ENCODE data around the gene LRRTM4.
"Not testable (repeated sequence)": the region's sequence is repeated elsewhere in the genome, so short reads cannot be mapped to it uniquely, and the experiment has no call there.

Gene LRRTM4

GRCh38 chr2:76731157-76731556, 791.0 kb downstream of the LRRTM4 start:
- TF ChIP-seq, protein P1, sequence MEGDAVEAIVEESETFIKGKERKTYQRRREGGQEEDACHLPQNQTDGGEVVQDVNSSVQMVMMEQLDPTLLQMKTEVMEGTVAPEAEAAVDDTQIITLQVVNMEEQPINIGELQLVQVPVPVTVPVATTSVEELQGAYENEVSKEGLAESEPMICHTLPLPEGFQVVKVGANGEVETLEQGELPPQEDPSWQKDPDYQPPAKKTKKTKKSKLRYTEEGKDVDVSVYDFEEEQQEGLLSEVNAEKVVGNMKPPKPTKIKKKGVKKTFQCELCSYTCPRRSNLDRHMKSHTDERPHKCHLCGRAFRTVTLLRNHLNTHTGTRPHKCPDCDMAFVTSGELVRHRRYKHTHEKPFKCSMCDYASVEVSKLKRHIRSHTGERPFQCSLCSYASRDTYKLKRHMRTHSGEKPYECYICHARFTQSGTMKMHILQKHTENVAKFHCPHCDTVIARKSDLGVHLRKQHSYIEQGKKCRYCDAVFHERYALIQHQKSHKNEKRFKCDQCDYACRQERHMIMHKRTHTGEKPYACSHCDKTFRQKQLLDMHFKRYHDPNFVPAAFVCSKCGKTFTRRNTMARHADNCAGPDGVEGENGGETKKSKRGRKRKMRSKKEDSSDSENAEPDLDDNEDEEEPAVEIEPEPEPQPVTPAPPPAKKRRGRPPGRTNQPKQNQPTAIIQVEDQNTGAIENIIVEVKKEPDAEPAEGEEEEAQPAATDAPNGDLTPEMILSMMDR (IDR thresholded peaks at IDR 0.05; ENCODE audit: insufficient read depth, missing control alignments) = no peak
- FAIRE-seq = no peak
- no peak for DNase-seq (ENCODE audit: insufficient read length, low spot score)

GRCh38 chr2:76730021-76730420, 792.2 kb downstream of the LRRTM4 start:
- TF ChIP-seq, protein P1 (IDR thresholded peaks at IDR 0.05; ENCODE audit: insufficient read depth, missing control alignments) = no peak
- FAIRE-seq (no peak), DNase-seq (ENCODE audit: insufficient read length, low spot score) (no peak)

DNA sequence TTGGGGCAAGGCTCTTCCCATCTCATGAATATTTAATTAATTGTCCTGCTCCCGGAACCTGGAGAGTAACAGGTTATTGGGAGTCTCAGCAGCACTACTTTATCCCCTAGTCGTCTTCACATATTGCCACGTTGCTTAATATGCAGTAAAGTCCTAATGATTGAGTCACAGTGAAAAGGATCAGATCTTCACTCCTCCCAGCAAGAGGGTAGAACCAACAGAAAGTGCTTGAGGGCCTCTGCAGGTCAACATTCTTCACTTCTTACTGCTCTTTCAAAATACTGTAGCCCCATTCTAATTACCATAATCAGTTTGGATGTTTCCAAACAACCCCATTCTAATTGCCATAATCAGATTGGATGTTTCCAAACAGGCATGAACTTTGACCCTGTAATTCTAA, 801.0 kb downstream of the LRRTM4 start:
- FAIRE-seq (no peak), DNase-seq (ENCODE audit: insufficient read length, low spot score) (no peak)
- TF ChIP-seq, protein P1 (IDR thresholded peaks at IDR 0.05; ENCODE audit: insufficient read depth, missing control alignments) = no peak

GRCh38 chr2:76713312-76713711, 808.9 kb downstream of the LRRTM4 start:
- TF ChIP-seq, protein P1 (IDR thresholded peaks at IDR 0.05; ENCODE audit: insufficient read depth, missing control alignments) = no peak
- DNase-seq (ENCODE audit: insufficient read length, low spot score) (no peak), FAIRE-seq (no peak)

DNA sequence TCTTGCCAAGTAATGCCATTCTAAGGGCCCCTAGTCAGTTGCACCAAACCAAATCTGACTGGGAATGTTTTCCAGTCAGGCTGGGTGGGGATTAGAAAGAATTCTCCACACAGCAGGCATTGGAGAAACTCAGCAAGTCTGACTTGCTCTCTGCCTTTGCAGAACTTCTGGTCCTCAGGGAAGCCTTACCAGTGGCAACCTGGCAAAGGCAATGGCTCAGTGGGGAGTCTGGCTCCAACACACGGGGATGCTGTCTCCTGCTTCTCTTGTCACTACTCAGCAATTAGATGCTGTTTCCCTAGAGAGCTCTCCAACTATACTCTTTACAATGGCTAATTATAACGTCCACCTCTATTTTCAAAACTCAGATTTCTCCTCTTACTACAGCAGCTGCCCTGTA, 810.7 kb downstream of the LRRTM4 start:
- DNase-seq (ENCODE audit: insufficient read length, low spot score) (no peak), FAIRE-seq (no peak)
- TF ChIP-seq, protein P1 (IDR thresholded peaks at IDR 0.05; ENCODE audit: insufficient read depth, missing control alignments) = no peak

DNA sequence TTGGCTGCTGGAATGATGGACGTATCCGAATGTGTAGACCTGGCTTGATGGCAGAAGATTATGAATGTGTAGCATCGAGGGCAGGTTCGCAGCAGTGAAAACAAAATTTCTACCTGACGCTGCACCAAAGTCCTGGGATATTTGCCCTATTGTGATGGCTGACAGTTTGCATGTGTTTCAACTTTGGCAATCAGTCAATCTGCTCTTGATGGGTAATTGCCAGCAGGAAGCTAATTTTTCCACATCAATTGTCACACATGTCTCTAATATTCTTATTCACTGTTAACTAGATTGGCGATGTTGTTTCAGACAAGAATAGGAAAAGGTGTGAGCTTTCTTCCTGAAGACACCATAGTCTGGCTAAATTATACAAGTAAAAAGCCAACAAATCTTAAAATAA, 821.3 kb downstream of the LRRTM4 start:
- FAIRE-seq = no peak
- no peak for DNase-seq (ENCODE audit: insufficient read length, low spot score)
- TF ChIP-seq, protein P1 (IDR thresholded peaks at IDR 0.05; ENCODE audit: insufficient read depth, missing control alignments) = no peak

DNA sequence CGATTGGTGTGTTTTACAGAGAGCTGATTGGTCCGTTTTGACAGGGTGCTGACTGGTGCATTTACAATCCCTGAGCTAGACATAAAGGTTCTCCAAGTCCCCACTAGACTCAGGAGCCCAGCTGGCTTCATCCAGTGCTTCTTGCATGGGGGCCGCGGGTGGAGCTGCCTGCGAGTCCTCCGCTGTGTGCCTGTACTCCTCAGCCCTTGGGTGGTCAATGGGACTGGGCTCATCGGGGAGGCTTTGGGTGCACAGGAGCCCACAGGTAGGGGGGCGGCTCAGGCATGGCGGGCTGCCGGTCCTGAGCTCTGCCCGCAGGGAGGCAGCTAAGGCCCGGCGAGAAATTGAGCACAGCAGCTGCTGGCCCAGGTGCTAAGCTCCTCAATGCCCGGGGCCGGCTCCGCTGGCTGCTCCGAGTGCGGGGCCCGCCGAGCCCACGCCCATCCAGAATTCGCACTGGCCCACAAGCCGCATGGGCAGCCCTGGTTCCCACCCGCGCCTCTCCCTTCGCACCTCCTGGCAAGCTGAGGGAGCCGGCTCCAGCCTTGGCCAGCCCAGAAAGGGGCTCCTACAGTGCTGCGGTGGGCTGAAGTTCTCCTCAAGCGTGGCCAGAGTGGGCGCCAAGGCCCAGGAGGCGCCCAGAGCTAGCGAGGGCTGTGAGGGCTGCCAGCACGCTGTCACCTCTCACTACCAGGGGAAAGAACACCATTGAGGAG, 824.0 kb downstream of the LRRTM4 start:
- not testable (repeated sequence) for DNase-seq (ENCODE audit: insufficient read length, low spot score); FAIRE-seq
